Gastrocnemius medialis (tissue), 4 donors: Measurements from ENCODE around the gene EPB41L5. TPM values are rescaled to one million over a fixed set of nuclear protein-coding genes. Genes with fewer than 3 reads are reported as not detected.

ENCODE experiments used
- ATAC-seq, 2 donors: fragments of 150-250 bp; one replicate each; pipeline ENCODE4 v1.9.1; 2016
- DNase-seq, 2 donors: peaks; one replicate each; pipeline ENCODE4 v3.0.0-alpha.2; 2019
- H3K27ac ChIP-seq, 4 donors: fragments of 200-600 bp; sonication (generic); 1 replicate in 1 of 4; 2 replicates in 3 of 4; pipeline ENCODE4 v1.5.1; 2016 to 2018; ENCODE audit warnings: mild to moderate bottlenecking in 2 of 4, moderate library complexity in 1 of 4
- H3K27me3 ChIP-seq, 3 donors: fragments of 200-600 bp; sonication (generic) in 2 of 3; 1 replicate in 1 of 3; 2 replicates in 2 of 3; pipeline versions ENCODE4 v1.5.1 to v1.6.0; 2016 to 2019; ENCODE audit warnings: mild to moderate bottlenecking in 1 of 3, moderate library complexity in 1 of 3
- H3K36me3 ChIP-seq, 2 donors: fragments of 200-600 bp; sonication (generic) in 1 of 2; one replicate each; pipeline ENCODE4 v1.5.1; 2017 to 2018
- H3K4me1 ChIP-seq, 2 donors: fragments of 200-600 bp; sonication (generic) in 1 of 2; one replicate each; pipeline ENCODE4 v1.5.1; 2016 to 2017; ENCODE audit warnings: mild to moderate bottlenecking in 2 of 2
- H3K4me3 ChIP-seq, 4 donors: fragments of 200-600 bp; sonication (generic) in 3 of 4; 1 replicate in 1 of 4; 2 replicates in 3 of 4; pipeline ENCODE4 v1.5.1; 2016 to 2019; ENCODE audit warnings: mild to moderate bottlenecking in 2 of 4
- H3K9me3 ChIP-seq, 3 donors: fragments of 200-600 bp; sonication (generic) in 2 of 3; 1 replicate in 1 of 3; 2 replicates in 2 of 3; pipeline ENCODE4 v1.5.1; 2016 to 2019
- POLR2A ChIP-seq, 2 donors: fragments of 450-650 bp; IDR thresholded peaks; one replicate each; pipeline ENCODE4 v1.6.1; 2017; ENCODE audit warnings: antibody characterized with exemption in 2 of 2, mild to moderate bottlenecking in 2 of 2, moderate library complexity in 2 of 2
- in situ Hi-C, 4 donors: fragments of 200-750 bp; cut with MboI; loops; one replicate each; pipeline versions ENCODE4 v1.15.0 to v1.8.0; 2017; ENCODE audit warnings: low sequenced_read_pairs in 4 of 4
- intact Hi-C: fragments of 100-400 bp; cut with DNase I; formaldehyde crosslinking; loops from one replicate; pipeline ENCODE4 v1.15.1; 2023; ENCODE audit warnings: low total_unique reads
- total RNA-seq, 4 donors: library from RNA; depleted of rRNA; stranded (reverse); fragments of >200 nt; gene quantifications; one replicate each; pipeline versions ENCODE4 v1.1.0 to v1.2.3, GENCODE V29; 2016
- TF ChIP-seq, protein P1 (sequence below), 5 experiments: fragments of 450-650 bp in 3 of 5; fragments of 200-600 bp in 2 of 5; sonication (generic) in 2 of 5; IDR thresholded peaks in 4 of 5; conservative IDR thresholded peaks in 1 of 5; 1 replicate in 4 of 5; 2 replicates in 1 of 5; pipeline ENCODE4 v1.5.1; 2016 to 2019; ENCODE audit warnings: antibody characterized with exemption in 5 of 5, mild to moderate bottlenecking in 3 of 5, moderate library complexity in 3 of 5

EPB41L5 gene
- total RNA-seq, 4 donors from 2014 or later, result 8.3 to 41.1 (median 12.7) TPM

DNA sequence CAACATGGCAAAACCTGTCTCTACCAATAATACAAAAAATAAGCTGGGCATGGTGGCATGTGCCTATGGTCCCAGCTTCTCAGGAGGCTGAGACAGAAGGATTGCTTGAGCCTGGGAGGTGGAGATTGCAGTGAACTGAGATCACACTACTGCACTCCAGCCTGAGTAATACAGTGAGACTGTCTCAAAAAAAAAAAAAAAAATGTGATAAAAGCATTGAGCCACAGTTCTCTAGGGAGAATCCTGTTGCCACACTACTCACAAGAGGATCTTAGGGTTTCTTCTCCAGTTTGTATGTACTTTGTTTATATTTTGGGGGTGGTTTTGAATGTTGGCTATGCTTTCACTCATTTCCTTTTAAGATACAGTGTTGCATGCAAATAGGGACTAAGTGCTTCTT, 148.3 kb downstream of the EPB41L5 start:
- no peaks in the 10 kb centered on the region for H3K27me3 ChIP-seq
- H3K4me1 ChIP-seq, result no peaks in the 10 kb centered on the region
- TF ChIP-seq, protein P1, sequence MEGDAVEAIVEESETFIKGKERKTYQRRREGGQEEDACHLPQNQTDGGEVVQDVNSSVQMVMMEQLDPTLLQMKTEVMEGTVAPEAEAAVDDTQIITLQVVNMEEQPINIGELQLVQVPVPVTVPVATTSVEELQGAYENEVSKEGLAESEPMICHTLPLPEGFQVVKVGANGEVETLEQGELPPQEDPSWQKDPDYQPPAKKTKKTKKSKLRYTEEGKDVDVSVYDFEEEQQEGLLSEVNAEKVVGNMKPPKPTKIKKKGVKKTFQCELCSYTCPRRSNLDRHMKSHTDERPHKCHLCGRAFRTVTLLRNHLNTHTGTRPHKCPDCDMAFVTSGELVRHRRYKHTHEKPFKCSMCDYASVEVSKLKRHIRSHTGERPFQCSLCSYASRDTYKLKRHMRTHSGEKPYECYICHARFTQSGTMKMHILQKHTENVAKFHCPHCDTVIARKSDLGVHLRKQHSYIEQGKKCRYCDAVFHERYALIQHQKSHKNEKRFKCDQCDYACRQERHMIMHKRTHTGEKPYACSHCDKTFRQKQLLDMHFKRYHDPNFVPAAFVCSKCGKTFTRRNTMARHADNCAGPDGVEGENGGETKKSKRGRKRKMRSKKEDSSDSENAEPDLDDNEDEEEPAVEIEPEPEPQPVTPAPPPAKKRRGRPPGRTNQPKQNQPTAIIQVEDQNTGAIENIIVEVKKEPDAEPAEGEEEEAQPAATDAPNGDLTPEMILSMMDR (IDR thresholded peaks at IDR 0.05 in 4 of 5, conservative IDR thresholded peaks at IDR 0.05 in 1 of 5), result no peak
- no peak for TF ChIP-seq POLR2A (IDR thresholded peaks at IDR 0.05)
- DNase-seq (no peak), ATAC-seq (no peak)
- H3K36me3 ChIP-seq, result peaks cover 0 to 12% of the 10 kb centered on the region in 2 donors
- no peaks in the 10 kb centered on the region for H3K9me3 ChIP-seq
- in situ Hi-C loops (loop anchor here in 2 of 4 donors (25.0 kb wide), 2 partner anchors 399 to 449 kb away; partner anchors contain the start of gene PTPN4 (in 1 of the 2)), intact Hi-C loops (no loop called here)
- H3K27ac ChIP-seq, result no peak overlapping the region
- no peak overlapping the region for H3K4me3 ChIP-seq

DNA sequence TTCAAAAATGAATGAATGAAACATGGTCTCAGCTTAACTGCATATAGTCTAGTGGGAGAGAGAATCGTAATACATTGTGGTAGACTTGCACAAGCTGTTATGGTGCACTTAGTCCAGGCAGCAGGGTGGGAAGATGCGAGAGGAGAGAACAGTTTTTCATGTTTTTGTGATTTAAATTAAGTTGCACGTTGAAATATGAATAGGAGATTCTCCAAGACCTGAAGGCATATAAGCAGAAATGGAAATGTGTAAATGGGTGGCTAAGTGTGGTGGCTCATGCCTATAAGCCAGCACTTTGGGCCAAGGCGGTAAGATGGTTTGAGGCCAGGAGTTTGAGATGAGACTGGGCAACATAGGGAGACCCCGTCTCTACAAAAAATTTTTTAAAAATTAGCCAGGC, 149.8 kb downstream of the EPB41L5 start:
- Histone ChIP-seq H3K4me1 (no peaks in the 10 kb centered on the region), H3K4me3 (no peak overlapping the region), H3K27me3 (no peaks in the 10 kb centered on the region), H3K36me3 (peaks cover 0 to 9% of the 10 kb centered on the region in 2 donors), H3K9me3 (no peaks in the 10 kb centered on the region), H3K27ac (no peak overlapping the region)
- intact Hi-C loops, result no loop called here
- ATAC-seq, result no peak
- no peak for DNase-seq
- TF ChIP-seq, protein P1 (IDR thresholded peaks at IDR 0.05 in 4 of 5, conservative IDR thresholded peaks at IDR 0.05 in 1 of 5), result no peak
- no peak for TF ChIP-seq POLR2A (IDR thresholded peaks at IDR 0.05)
- in situ Hi-C loops, result loop anchor here in 2 of 4 donors (25.0 kb wide), 2 partner anchors 400 to 450 kb away; partner anchors contain the start of gene PTPN4 (in 1 of the 2)

DNA sequence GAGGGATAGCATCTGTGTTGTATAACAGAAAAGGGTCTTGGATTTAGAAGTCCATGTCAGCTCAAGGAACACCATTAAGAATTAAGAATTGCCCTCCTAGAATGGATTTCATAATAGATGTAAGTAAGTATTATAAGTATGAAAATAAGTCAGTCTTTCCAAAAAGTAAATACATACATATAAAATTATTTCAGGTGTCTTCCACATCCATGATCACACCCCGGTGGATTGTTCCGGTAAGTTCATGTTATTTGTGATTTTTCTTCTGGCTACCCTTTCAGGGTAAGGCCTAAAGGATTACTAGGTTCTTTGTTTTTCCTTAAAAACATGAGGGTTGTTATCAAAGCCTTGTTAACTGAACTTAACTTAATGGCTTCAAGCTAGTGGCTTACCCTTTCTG, 154.4 kb downstream of the EPB41L5 start:
- no peak for ATAC-seq
- in situ Hi-C loops, result loop anchor here in 2 of 4 donors (25.0 kb wide), 2 partner anchors 405 to 455 kb away; partner anchors contain the start of gene PTPN4 (in 1 of the 2)
- H3K27ac ChIP-seq, result no peak overlapping the region

DNA sequence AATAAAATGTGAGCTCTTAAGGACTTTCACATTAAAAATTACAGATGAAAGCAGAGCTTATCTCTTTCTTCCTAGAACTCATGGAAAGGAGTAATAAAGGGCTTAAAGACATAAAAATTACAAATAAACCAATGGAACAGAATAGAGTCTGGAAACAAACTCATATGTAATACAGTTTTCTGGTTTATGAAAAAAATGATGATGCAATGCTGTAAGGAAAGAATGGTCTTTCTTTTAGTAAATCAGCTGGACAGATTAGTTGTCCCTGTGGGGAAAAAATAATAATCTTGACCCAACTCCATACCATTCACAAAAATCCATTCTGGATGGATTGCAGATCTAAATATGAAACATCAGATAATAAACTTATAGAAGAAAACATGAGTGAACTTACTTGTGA, 156.1 kb downstream of the EPB41L5 start:
- no peak overlapping the region for H3K4me3 ChIP-seq
- intact Hi-C loops (no loop called here), in situ Hi-C loops (loop anchor here in 2 of 4 donors (25.0 kb wide), 2 partner anchors 407 to 457 kb away; partner anchors contain the start of gene PTPN4 (in 1 of the 2))
- H3K4me1 ChIP-seq, result no peaks in the 10 kb centered on the region
- TF ChIP-seq, protein P1 (IDR thresholded peaks at IDR 0.05 in 4 of 5, conservative IDR thresholded peaks at IDR 0.05 in 1 of 5), result no peak
- no peak for TF ChIP-seq POLR2A (IDR thresholded peaks at IDR 0.05)
- H3K9me3 ChIP-seq, result no peaks in the 10 kb centered on the region
- no peak for ATAC-seq
- peaks cover 0 to 14% of the 10 kb centered on the region in 2 donors for H3K36me3 ChIP-seq
- no peak for DNase-seq
- H3K27me3 ChIP-seq, result no peaks in the 10 kb centered on the region
- H3K27ac ChIP-seq, result no peak overlapping the region

More for the DNA sequence above, 154.4 kb downstream of the EPB41L5 start:
- Histone ChIP-seq H3K4me1 (no peaks in the 10 kb centered on the region), H3K36me3 (peaks cover 0 to 14% of the 10 kb centered on the region in 2 donors), H3K4me3 (no peak overlapping the region), H3K27me3 (no peaks in the 10 kb centered on the region), H3K9me3 (no peaks in the 10 kb centered on the region)
- intact Hi-C loops, result no loop called here
- TF ChIP-seq POLR2A (IDR thresholded peaks at IDR 0.05), result no peak
- TF ChIP-seq, protein P1 (IDR thresholded peaks at IDR 0.05 in 4 of 5, conservative IDR thresholded peaks at IDR 0.05 in 1 of 5), result no peak
- DNase-seq, result no peak
